DMS53 treated with DMSO at 0.1 percent for 48 hours (cell line): ENCODE results near the gene ST7.

Experiments
- DNase-seq: peaks from one replicate; lab custom pipeline; 2025; ENCODE audit not compliant: unreplicated experiment; lab: John Stamatoyannopoulos, UW

ST7 gene

GRCh38 chr7:117250245-117250644 lies 296.9 kb downstream of the ST7 start:
- DNase-seq: no peak

GRCh38 chr7:117250801-117251200 lies 297.5 kb downstream of the ST7 start:
- no peak for DNase-seq

GRCh38 chr7:117251687-117252086 lies 298.4 kb downstream of the ST7 start:
- DNase-seq: no peak

GRCh38 chr7:117259615-117260014 lies 306.3 kb downstream of the ST7 start:
- DNase-seq: no peak

GRCh38 chr7:117262546-117262945 lies 309.2 kb downstream of the ST7 start:
- no peak for DNase-seq

- no peak for DNase-seq
Observed at GRCh38 chr7:117264716-117265115, 311.4 kb downstream of the ST7 start.

- DNase-seq: no peak
Observed at GRCh38 chr7:117269417-117269816, 316.1 kb downstream of the ST7 start.

- no peak for DNase-seq
Observed at GRCh38 chr7:117269886-117270285, 316.6 kb downstream of the ST7 start.

GRCh38 chr7:117270371-117270770 lies 317.1 kb downstream of the ST7 start:
- no peak for DNase-seq

- DNase-seq: no peak
Observed at GRCh38 chr7:117271566-117271965, 318.3 kb downstream of the ST7 start.

GRCh38 chr7:117272017-117272759 lies 318.9 kb downstream of the ST7 start:
- no peak for DNase-seq

- DNase-seq: no peak
Observed at GRCh38 chr7:117273325-117273724, 320.0 kb downstream of the ST7 start.

- DNase-seq: no peak
Observed at GRCh38 chr7:117273814-117274225, 320.5 kb downstream of the ST7 start.

GRCh38 chr7:117274951-117275350 lies 321.6 kb downstream of the ST7 start:
- no peak for DNase-seq

- DNase-seq: no peak
Observed at GRCh38 chr7:117277576-117277975, 324.3 kb downstream of the ST7 start.

- no peak for DNase-seq
Observed at GRCh38 chr7:117278040-117278439, 324.7 kb downstream of the ST7 start.

- no peak for DNase-seq
Observed at GRCh38 chr7:117279203-117279602, 325.9 kb downstream of the ST7 start.
